Endothelial cell of umbilical vein (primary cell): Measurements from ENCODE around the gene CIAO3. TPM values are rescaled to one million over a fixed set of nuclear protein-coding genes. Genes with fewer than 3 reads are reported as not detected.

Experiments
- BruUV-seq: library from RNA; stranded (reverse); fragments of 400-500 nt; replicated peaks from 2 replicates; lab custom pipeline; 2021; lab: Mats Ljungman, UMichigan
- CTCF ChIA-PET: fragments of 300-600, 350-600 bp; sonication (Branson Sonifier 250); formaldehyde crosslinking; loops from one replicate; lab custom pipeline; 2021; ENCODE audit warnings: antibody characterized with exemption, inconsistent platforms; lab: Charles Lee
- POLR2A ChIA-PET: fragments of 300-600, 350-600 bp; sonication (Branson Sonifier 250); formaldehyde crosslinking; loops from one replicate; lab custom pipeline; 2021; ENCODE audit warnings: antibody characterized with exemption, inconsistent platforms; lab: Charles Lee
- DNase-seq: peaks from one replicate; pipeline ENCODE4 v3.0.0-alpha.2; 2011; ENCODE audit warnings: low read depth, low spot score
- FAIRE-seq: peaks from 2 replicates; lab custom pipeline; 2011; peaks lifted over from hg19 to GRCh38; lab: Jason Lieb, UNC
- H2AFZ ChIP-seq: 2 replicates; pipeline ENCODE4 v1.6.0; 2012; ENCODE audit warnings: low read depth, low read length, control low read depth, inconsistent platforms
- H3K27ac ChIP-seq: 2 replicates; pipeline ENCODE4 v1.5.1; 2011; ENCODE audit warnings: low read depth, mild to moderate bottlenecking, control low read depth, low read length, moderate library complexity; ENCODE audit not compliant: insufficient read depth
- H3K27me3 ChIP-seq, 2 experiments: 2 replicates each; pipeline versions ENCODE4 v1.6.0 to v1.6.1; 2011; ENCODE audit warnings: low read length in 2 of 2, mixed read lengths in 1 of 2; ENCODE audit not compliant: control insufficient read depth in 2 of 2, insufficient read depth in 2 of 2
- H3K36me3 ChIP-seq, 2 experiments: 2 replicates in 1 of 2; 3 replicates in 1 of 2; pipeline ENCODE4 v1.5.1; 2011; ENCODE audit warnings: low read length in 2 of 2, mild to moderate bottlenecking in 1 of 2, moderate library complexity in 1 of 2; ENCODE audit not compliant: control insufficient read depth in 2 of 2, insufficient read depth in 2 of 2; ENCODE audit errors: extremely low read depth in 1 of 2
- H3K4me1 ChIP-seq: 3 replicates; pipeline ENCODE4 v1.5.1; 2011; ENCODE audit warnings: mild to moderate bottlenecking, low read length; ENCODE audit not compliant: control insufficient read depth, insufficient read depth; ENCODE audit errors: extremely low read depth
- H3K4me2 ChIP-seq: 2 replicates; pipeline ENCODE4 v1.6.1; 2011; ENCODE audit warnings: low read length, control low read depth, mixed read lengths; ENCODE audit not compliant: insufficient read depth
- H3K4me3 ChIP-seq, 3 experiments: fragments of 200-600 bp in 1 of 3; sonication (generic), shearing (Covaris generic) in 1 of 3; replicated peaks in 1 of 3; 2 replicates each; pipeline ENCODE4 v1.5.1; 2011 to 2016; ENCODE audit warnings: control low read depth in 3 of 3, low read length in 3 of 3, mild to moderate bottlenecking in 2 of 3, inconsistent platforms in 1 of 3, low read depth in 1 of 3, moderate library complexity in 1 of 3; ENCODE audit not compliant: insufficient read depth in 1 of 3
- H3K79me2 ChIP-seq: 2 replicates; pipeline ENCODE4 v1.6.0; 2012; ENCODE audit warnings: low read length, inconsistent platforms; ENCODE audit not compliant: control insufficient read depth, insufficient read depth
- H3K9ac ChIP-seq: replicated peaks from 2 replicates; pipeline ENCODE3; 2011; ENCODE audit warnings: low read length, control low read depth; ENCODE audit not compliant: insufficient read depth; ENCODE audit errors: extremely low read depth
- H3K9me1 ChIP-seq: replicated peaks from 3 replicates; pipeline ENCODE4 v1.6.0; 2011; ENCODE audit warnings: mild to moderate bottlenecking, low read length; ENCODE audit not compliant: control insufficient read depth, insufficient read depth; ENCODE audit errors: extremely low read depth
- H3K9me3 ChIP-seq: replicated peaks from 2 replicates; pipeline ENCODE4 v1.5.1; 2012; ENCODE audit warnings: low read length, inconsistent platforms; ENCODE audit not compliant: control insufficient read depth, insufficient read depth
- H4K20me1 ChIP-seq: replicated peaks from 2 replicates; pipeline ENCODE3; 2011; ENCODE audit warnings: mild to moderate bottlenecking, low read length; ENCODE audit not compliant: control insufficient read depth, insufficient read depth; ENCODE audit errors: extremely low read depth
- CTCF ChIP-seq, 2 donors: IDR thresholded peaks; 1 replicate in 1 of 2; 2 replicates in 1 of 2; pipeline ENCODE4 v1.5.1; 2011; ENCODE audit warnings: low read length in 2 of 2, mild to moderate bottlenecking in 2 of 2, moderate library complexity in 2 of 2, control low read depth in 1 of 2, inconsistent platforms in 1 of 2, low read depth in 1 of 2; ENCODE audit not compliant: insufficient read depth in 1 of 2; ENCODE audit errors: extremely low read depth in 1 of 2
- EZH2 ChIP-seq: IDR thresholded peaks from 2 replicates; pipeline ENCODE4 v1.6.1; 2012; ENCODE audit warnings: borderline replicate concordance, low read depth, mild to moderate bottlenecking, moderate library complexity, low read length, inconsistent platforms; ENCODE audit not compliant: severe bottlenecking
- FOS ChIP-seq: IDR thresholded peaks from 2 replicates; pipeline ENCODE4 v1.6.1; 2011; ENCODE audit warnings: mild to moderate bottlenecking, low read length, moderate library complexity, borderline replicate concordance; ENCODE audit not compliant: insufficient read depth
- GATA2 ChIP-seq: IDR thresholded peaks from 2 replicates; pipeline ENCODE4 v1.7.0; 2011; ENCODE audit warnings: low read depth, mild to moderate bottlenecking, moderate library complexity, mixed read lengths, low read length; ENCODE audit not compliant: insufficient read length, insufficient read depth
- JUN ChIP-seq: IDR thresholded peaks from 2 replicates; pipeline ENCODE4 v1.6.1; 2011; ENCODE audit warnings: borderline replicate concordance, low read depth; ENCODE audit not compliant: insufficient read length, insufficient read depth
- MAX ChIP-seq: IDR thresholded peaks from 2 replicates; pipeline ENCODE4 v1.6.1; 2011; ENCODE audit not compliant: insufficient read depth, insufficient read length
- MYC ChIP-seq: IDR thresholded peaks from one replicate; pipeline ENCODE4 v1.6.1; 2011; ENCODE audit warnings: mild to moderate bottlenecking, low read depth, low read length
- POLR2A ChIP-seq: IDR thresholded peaks from 2 replicates; pipeline ENCODE4 v1.6.1; 2012; ENCODE audit warnings: low read depth, mild to moderate bottlenecking, control low read depth, low read length
- POLR2AphosphoS5 ChIP-seq: IDR thresholded peaks from 2 replicates; pipeline ENCODE4 v1.6.1; 2012; ENCODE audit warnings: low read depth, mild to moderate bottlenecking, control low read depth, low read length, moderate library complexity; ENCODE audit not compliant: insufficient read depth
- dilution Hi-C: fragments of 300-500 bp; cut with MboI; formaldehyde crosslinking; loops from one replicate; pipeline ENCODE4 v1.15.0; 2019; ENCODE audit warnings: low sequenced_read_pairs; ENCODE audit not compliant: extremely low pct_ligation_motif_present
- intact Hi-C: fragments of 100-400 bp; cut with micrococcal nuclease; formaldehyde crosslinking; loops from one replicate; pipeline ENCODE4 v1.10.0; 2022
- polyA plus RNA-seq, 4 experiments: library from polyadenylated mRNA; depleted of rRNA in 3 of 4; stranded (reverse) in 3 of 4; unstranded in 1 of 4; fragments of >200 nt; gene quantifications; 2 replicates each; pipeline versions ENCODE4 v1.2.1 to v1.2.3, GENCODE V29; 2011 to 2012; ENCODE audit warnings: missing spikeins in 1 of 4
- total RNA-seq: library from RNA; stranded (reverse); gene quantifications from 2 replicates; pipeline ENCODE4 v1.2.3, GENCODE V29; 2021

The CIAO3 gene
- total and polyA plus RNA-seq, 2 donors (not counting 3 experiments of a cell fraction or from before 2014, with no cell fraction given) = 23.1 to 33.8 TPM

DNA sequence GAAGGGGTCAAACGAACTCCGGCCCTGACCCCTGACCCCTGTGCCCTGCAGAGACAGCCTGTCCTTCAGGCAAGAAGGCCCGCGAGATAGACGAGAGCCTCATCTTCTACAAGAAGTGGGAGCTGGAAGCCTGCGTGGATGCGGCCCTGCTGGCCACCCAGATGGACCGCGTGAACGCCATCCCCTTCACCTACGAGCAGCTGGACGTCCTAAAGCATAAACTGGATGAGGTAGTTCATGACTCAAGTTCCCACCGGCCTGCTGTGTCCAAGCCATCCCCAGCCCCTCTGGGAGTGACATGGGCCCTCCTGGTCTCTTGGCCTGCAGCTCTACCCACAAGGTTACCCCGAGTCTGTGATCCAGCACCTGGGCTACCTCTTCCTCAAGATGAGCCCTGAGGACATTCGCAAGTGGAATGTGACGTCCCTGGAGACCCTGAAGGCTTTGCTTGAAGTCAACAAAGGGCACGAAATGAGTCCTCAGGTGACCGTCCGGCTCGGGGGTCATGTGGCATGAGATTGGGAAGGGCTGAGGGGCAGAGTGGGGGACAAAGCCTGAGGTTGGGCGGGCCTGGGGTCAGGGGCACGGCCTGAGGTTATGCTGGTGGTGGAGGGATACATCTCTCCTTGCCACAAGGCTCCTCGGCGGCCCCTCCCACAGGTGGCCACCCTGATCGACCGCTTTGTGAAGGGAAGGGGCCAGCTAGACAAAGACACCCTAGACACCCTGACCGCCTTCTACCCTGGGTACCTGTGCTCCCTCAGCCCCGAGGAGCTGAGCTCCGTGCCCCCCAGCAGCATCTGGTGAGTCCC lies 25.4 kb upstream of the CIAO3 start:
- H3K9me3 ChIP-seq = no peaks in the 10 kb centered on the region
- POLR2A ChIA-PET = no interaction called here
- H2AFZ ChIP-seq = no peak overlapping the region
- H4K20me1 ChIP-seq = no peaks in the 10 kb centered on the region
- CTCF ChIA-PET = no interaction called here
- no peak for TF ChIP-seq GATA2
- TF ChIP-seq EZH2 = no peak
- TF ChIP-seq CTCF (IDR thresholded peaks at IDR 0.05; ENCODE audit: extremely low read depth in 1 of 2, insufficient read depth in 1 of 2, low read depth in 1 of 2, low read length in 2 of 2) = no peak
- TF ChIP-seq POLR2AphosphoS5 = no peak
- TF ChIP-seq MYC = no peak
- TF ChIP-seq JUN = no peak
- no peak for TF ChIP-seq MAX
- no peak for TF ChIP-seq POLR2A
- TF ChIP-seq FOS = no peak
- no peaks in the 10 kb centered on the region for H3K36me3 ChIP-seq
- H3K9ac ChIP-seq = no peak overlapping the region
- H3K9me1 ChIP-seq = no peaks in the 10 kb centered on the region
- no peak overlapping the region for H3K27ac ChIP-seq
- dilution Hi-C loops = no loop called here
- no peaks in the 10 kb centered on the region for H3K27me3 ChIP-seq
- no peak for DNase-seq
- H3K4me1 ChIP-seq = no peaks in the 10 kb centered on the region
- H3K4me2 ChIP-seq = no peak overlapping the region
- intact Hi-C loops = no loop called here
- no peaks in the 10 kb centered on the region for H3K79me2 ChIP-seq
- no peak overlapping the region for H3K4me3 ChIP-seq
- BruUV-seq = no TSS peak
- no peak for FAIRE-seq
